PC-9 (cell line): ENCODE results near the gene VTCN1. TPM values are rescaled to one million over a fixed set of nuclear protein-coding genes. Genes with fewer than 3 reads are reported as not detected.
"Not testable (repeated sequence)": the region's sequence is repeated elsewhere in the genome, so short reads cannot be mapped to it uniquely, and the experiment has no call there.

Experiments
- BruUV-seq: library from RNA; stranded (reverse); fragments of 400-500 nt; replicated peaks from 2 replicates; lab custom pipeline; 2021; lab: Mats Ljungman, UMichigan
- CTCF ChIA-PET: fragments of 300-600 bp; sonication (Branson Sonifier 250); formaldehyde crosslinking; loops from one replicate; lab custom pipeline; 2022; ENCODE audit warnings: antibody characterized with exemption; lab: Charles Lee
- POLR2A ChIA-PET: fragments of 300-600 bp; sonication (Branson Sonifier 250); formaldehyde crosslinking; loops from one replicate; lab custom pipeline; 2022; ENCODE audit warnings: antibody characterized with exemption; ENCODE audit not compliant: unreplicated experiment; lab: Charles Lee
- DNase-seq, 2 experiments: peaks; one replicate each; pipeline versions ENCODE4 v3.0.0 to v3.0.0-alpha.2; 2015 to 2022; ENCODE audit warnings: mixed read lengths in 1 of 2
- H2AFZ ChIP-seq: fragments of 200-600 bp; sonication (generic); 2 replicates; pipeline ENCODE4 v1.8.1; 2017; ENCODE audit warnings: antibody characterized with exemption
- H3F3A ChIP-seq: fragments of 200-600 bp; sonication (generic); 2 replicates; pipeline ENCODE4 v1.8.1; 2017; ENCODE audit warnings: antibody characterized with exemption, mild to moderate bottlenecking, low read depth; ENCODE audit not compliant: insufficient read depth
- H3K27ac ChIP-seq: fragments of 200-600 bp; sonication (generic); 2 replicates; pipeline ENCODE4 v1.6.1; 2016; ENCODE audit warnings: mixed run types
- H3K27me3 ChIP-seq: fragments of 200-600 bp; sonication (generic); 2 replicates; pipeline ENCODE4 v1.6.1; 2016; ENCODE audit warnings: low read depth, mixed run types; ENCODE audit not compliant: insufficient read depth
- H3K36me3 ChIP-seq: fragments of 200-600 bp; sonication (generic); 2 replicates; pipeline ENCODE4 v1.6.1; 2016; ENCODE audit warnings: low read depth, mixed run types
- H3K4me1 ChIP-seq: fragments of 200-600 bp; sonication (generic); replicated peaks from 2 replicates; pipeline ENCODE4 v1.6.1; 2016; ENCODE audit warnings: mixed run types; ENCODE audit not compliant: insufficient read depth
- H3K4me2 ChIP-seq: fragments of 200-600 bp; sonication (generic); 2 replicates; pipeline ENCODE4 v1.6.1; 2017; ENCODE audit warnings: mixed run types
- H3K4me3 ChIP-seq: fragments of 200-600 bp; sonication (generic); 2 replicates; pipeline ENCODE4 v1.6.1; 2016; ENCODE audit warnings: mixed run types
- H3K79me2 ChIP-seq: fragments of 200-600 bp; sonication (generic); 2 replicates; pipeline ENCODE4 v1.6.1; 2017; ENCODE audit warnings: low read depth, mixed run types
- H3K9me2 ChIP-seq: fragments of 200-600 bp; sonication (generic); 2 replicates; pipeline ENCODE4 v1.8.1; 2017; ENCODE audit warnings: mild to moderate bottlenecking; ENCODE audit not compliant: insufficient read depth
- H3K9me3 ChIP-seq: fragments of 200-600 bp; sonication (generic); 2 replicates; pipeline ENCODE4 v1.8.1; 2016; ENCODE audit warnings: low read depth; ENCODE audit not compliant: insufficient read depth
- H4K20me1 ChIP-seq: fragments of 200-600 bp; sonication (generic); 2 replicates; pipeline ENCODE4 v1.8.1; 2017; ENCODE audit not compliant: insufficient read depth
- CTCF ChIP-seq: fragments of 200-600 bp; sonication (generic); conservative IDR thresholded peaks from 2 replicates; pipeline ENCODE4 v1.6.1; 2017; ENCODE audit warnings: mixed run types, antibody characterized with exemption, mild to moderate bottlenecking, moderate library complexity
- EZH2 ChIP-seq: fragments of 200-600 bp; sonication (generic); IDR thresholded peaks from 2 replicates; pipeline ENCODE4 v1.8.0; 2017; ENCODE audit warnings: antibody characterized with exemption, low read depth
- intact Hi-C: fragments of 100-400 bp; cut with micrococcal nuclease; formaldehyde crosslinking; loops from one replicate; pipeline ENCODE4 v1.10.0; 2022; ENCODE audit not compliant: unreplicated experiment
- total RNA-seq: library from RNA; stranded (reverse); gene quantifications from 2 replicates; pipeline ENCODE4 v1.2.3, GENCODE V29; 2021

The VTCN1 gene
- total RNA-seq, 1 experiment from 2014 or later = 5.0 TPM

- H2AFZ ChIP-seq = no peak overlapping the region
- no peaks in the 10 kb centered on the region for H3K27me3 ChIP-seq
- H3K9me3 ChIP-seq = no peaks in the 10 kb centered on the region; the same call in none of the 2 replicates
- H3K4me3 ChIP-seq = no peak overlapping the region
- BruUV-seq = no TSS peak
- H3K9me2 ChIP-seq = no peaks in the 10 kb centered on the region
- peaks cover 11% of the 10 kb centered on the region for H3K4me1 ChIP-seq
- TF ChIP-seq EZH2 (no peak), CTCF (no peak)
- no peak for DNase-seq
- H4K20me1 ChIP-seq = no peaks in the 10 kb centered on the region
- H3K27ac ChIP-seq = no peak overlapping the region
- H3K79me2 ChIP-seq = no peaks in the 10 kb centered on the region
- ChIA-PET POLR2A (no interaction called here), CTCF (no interaction called here)
- H3F3A ChIP-seq = peaks cover 13% of the 10 kb centered on the region
- no peak overlapping the region for H3K4me2 ChIP-seq
- no peaks in the 10 kb centered on the region for H3K36me3 ChIP-seq
- intact Hi-C loops = no loop called here
These were observed 47.9 kb downstream of the VTCN1 start for GRCh38 chr1:117162816-117163215.

DNA sequence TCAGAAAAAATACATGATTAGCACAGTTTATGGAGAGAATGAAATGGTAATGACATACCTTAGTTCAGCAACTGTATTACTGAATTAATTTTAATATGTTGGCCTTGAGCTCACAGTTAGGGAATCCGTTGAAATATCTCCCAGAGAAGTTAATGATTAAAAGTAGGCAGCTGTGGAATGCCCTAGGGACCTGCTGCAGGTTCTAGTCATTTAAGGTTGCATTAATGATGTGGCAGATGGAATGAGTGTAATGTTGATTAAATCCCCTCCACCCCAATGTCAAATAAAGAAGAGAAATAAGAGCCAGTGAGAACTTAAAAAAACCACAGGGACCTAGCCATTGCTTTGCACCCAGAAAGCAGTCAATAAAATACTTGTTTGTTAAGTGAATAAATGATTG lies 48.8 kb downstream of the VTCN1 start:
- Histone ChIP-seq H3K9me2 (no peaks in the 10 kb centered on the region), H3K4me1 (peaks cover 11% of the 10 kb centered on the region), H2AFZ (no peak overlapping the region), H3K36me3 (no peaks in the 10 kb centered on the region), H3K4me2 (no peak overlapping the region), H3K9me3 (no peaks in the 10 kb centered on the region; the same call in none of the 2 replicates), H3K27me3 (no peaks in the 10 kb centered on the region), H4K20me1 (no peaks in the 10 kb centered on the region), H3F3A (peaks cover 13% of the 10 kb centered on the region), H3K79me2 (no peaks in the 10 kb centered on the region), H3K27ac (no peak overlapping the region), H3K4me3 (no peak overlapping the region)
- no peak for DNase-seq
- POLR2A ChIA-PET = interaction anchor here (0.6 kb wide), 1 partner anchor 767 kb away, joined by 7 read pairs; the partner anchor contains the start of genes GDAP2 and WDR3
- intact Hi-C loops = no loop called here
- no TSS peak for BruUV-seq
- no peak for TF ChIP-seq EZH2
- TF ChIP-seq CTCF = no peak
- CTCF ChIA-PET = no interaction called here

- CTCF ChIA-PET, H2AFZ ChIP-seq, H3K27me3 ChIP-seq, intact Hi-C loops, H3K9me2 ChIP-seq, H3K4me2 ChIP-seq, H3K36me3 ChIP-seq, H3K27ac ChIP-seq, BruUV-seq, H3K4me3 ChIP-seq, H3K9me3 ChIP-seq, DNase-seq, H3K79me2 ChIP-seq, H4K20me1 ChIP-seq: not testable (repeated sequence)
- Histone ChIP-seq H3F3A (peaks cover 30% of the 10 kb centered on the region), H3K4me1 (peaks cover 32% of the 10 kb centered on the region)
- POLR2A ChIA-PET = interaction anchor here (0.6 kb wide), 1 partner anchor 755 kb away, joined by 3 read pairs; no protein-coding TSS in a partner anchor
These were observed 59.4 kb downstream of the VTCN1 start for GRCh38 chr1:117151305-117151704.

DNA sequence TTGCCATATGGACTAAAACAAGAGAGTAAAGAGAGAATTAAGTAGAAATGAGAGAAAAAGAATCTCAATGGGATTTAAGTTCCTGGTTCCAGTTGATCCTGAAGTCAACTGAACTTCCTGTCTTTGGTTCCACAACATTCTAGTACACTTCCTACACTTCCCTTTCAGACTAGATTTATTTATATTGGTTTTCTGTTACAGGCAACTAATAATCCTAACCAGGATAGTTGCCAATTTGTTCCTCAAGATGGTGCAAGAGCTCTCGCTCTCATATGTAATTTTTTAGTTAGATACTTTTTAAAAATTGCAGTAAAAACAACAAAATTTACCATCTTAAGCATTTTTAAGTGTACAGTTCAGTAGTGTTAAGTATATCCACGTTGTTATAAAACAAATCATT lies 60.4 kb downstream of the VTCN1 start:
- POLR2A ChIA-PET = no interaction called here
- no TSS peak for BruUV-seq
- H3K36me3 ChIP-seq = no peaks in the 10 kb centered on the region

More for the DNA sequence above, 60.4 kb downstream of the VTCN1 start:
- Histone ChIP-seq H3K4me3 (no peak overlapping the region), H3K27me3 (no peaks in the 10 kb centered on the region), H3K4me2 (no peak overlapping the region), H3K79me2 (no peaks in the 10 kb centered on the region), H2AFZ (no peak overlapping the region), H3F3A (peaks cover 33% of the 10 kb centered on the region), H3K9me2 (no peaks in the 10 kb centered on the region), H4K20me1 (no peaks in the 10 kb centered on the region), H3K27ac (no peak overlapping the region), H3K4me1 (peaks cover 41% of the 10 kb centered on the region), H3K9me3 (no peaks in the 10 kb centered on the region)
- intact Hi-C loops = no loop called here
- TF ChIP-seq CTCF = no peak
- TF ChIP-seq EZH2 = no peak
- CTCF ChIA-PET = interaction anchor here (0.7 kb wide), 2 partner anchors 363 to 398 kb away, joined by 3 read pairs; no protein-coding TSS in a partner anchor
- no peak for DNase-seq
